Measurements from ENCODE around the gene THSD7A.

DNA sequence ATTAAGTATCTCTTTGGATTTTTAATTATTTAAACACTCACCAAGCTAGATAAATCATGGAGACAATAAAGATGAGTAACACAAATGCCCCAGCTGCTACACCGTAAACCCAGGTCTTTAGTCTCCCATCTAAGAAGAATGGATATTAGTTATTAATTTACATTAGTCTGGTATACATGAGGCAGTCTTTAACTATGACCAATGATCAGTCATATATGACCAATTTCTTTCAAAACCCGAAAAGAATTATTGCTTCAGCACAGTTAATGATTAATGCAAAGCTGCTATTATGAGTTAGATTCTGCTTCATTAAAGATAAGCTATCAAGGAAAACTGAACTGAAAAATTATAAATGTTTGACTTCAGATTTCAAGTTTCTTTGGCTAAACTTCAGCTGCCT, 455.5 kb downstream of the THSD7A start:
- TF ChIP-seq EZH2 (IDR thresholded peaks at IDR 0.05; ENCODE audit: low read depth), result no peak
- TF ChIP-seq, protein P1, sequence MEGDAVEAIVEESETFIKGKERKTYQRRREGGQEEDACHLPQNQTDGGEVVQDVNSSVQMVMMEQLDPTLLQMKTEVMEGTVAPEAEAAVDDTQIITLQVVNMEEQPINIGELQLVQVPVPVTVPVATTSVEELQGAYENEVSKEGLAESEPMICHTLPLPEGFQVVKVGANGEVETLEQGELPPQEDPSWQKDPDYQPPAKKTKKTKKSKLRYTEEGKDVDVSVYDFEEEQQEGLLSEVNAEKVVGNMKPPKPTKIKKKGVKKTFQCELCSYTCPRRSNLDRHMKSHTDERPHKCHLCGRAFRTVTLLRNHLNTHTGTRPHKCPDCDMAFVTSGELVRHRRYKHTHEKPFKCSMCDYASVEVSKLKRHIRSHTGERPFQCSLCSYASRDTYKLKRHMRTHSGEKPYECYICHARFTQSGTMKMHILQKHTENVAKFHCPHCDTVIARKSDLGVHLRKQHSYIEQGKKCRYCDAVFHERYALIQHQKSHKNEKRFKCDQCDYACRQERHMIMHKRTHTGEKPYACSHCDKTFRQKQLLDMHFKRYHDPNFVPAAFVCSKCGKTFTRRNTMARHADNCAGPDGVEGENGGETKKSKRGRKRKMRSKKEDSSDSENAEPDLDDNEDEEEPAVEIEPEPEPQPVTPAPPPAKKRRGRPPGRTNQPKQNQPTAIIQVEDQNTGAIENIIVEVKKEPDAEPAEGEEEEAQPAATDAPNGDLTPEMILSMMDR (conservative IDR thresholded peaks at IDR 0.05), result no peak
